GM21619 (cell line): Measurements from ENCODE around the gene ZNF608.

Experiments
- ATAC-seq: cut with Tn5 transposase; IDR thresholded peaks from one replicate; pipeline ENCODE4 v1.9.1; 2021; ENCODE audit not compliant: unreplicated experiment

Gene ZNF608

DNA sequence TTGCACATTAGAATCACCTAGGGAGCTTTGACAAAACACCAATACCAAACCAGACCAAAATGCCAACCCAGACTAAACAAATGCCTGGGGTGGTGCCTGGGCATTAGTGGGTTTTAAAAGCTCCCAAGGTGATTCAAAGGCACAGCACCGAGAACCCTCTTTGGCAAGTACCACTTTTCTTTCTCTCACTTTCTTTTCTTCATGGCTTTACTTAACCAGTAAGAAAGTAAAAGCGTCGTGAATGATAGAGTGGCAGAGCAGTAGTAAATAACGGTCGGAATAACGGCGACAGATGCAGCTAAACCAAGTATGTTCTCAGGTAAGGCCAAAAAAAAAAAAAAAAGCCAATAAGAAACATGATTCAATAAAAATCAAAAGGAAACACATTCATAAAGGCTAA, 49.5 kb downstream of the ZNF608 start:
- no peak for ATAC-seq
